Suppressor macrophage treated with lipopolysaccharide for 4 hours (primary cell): ENCODE measurements around the gene TFIP11.
"Not testable (repeated sequence)": the region's sequence is repeated elsewhere in the genome, so short reads cannot be mapped to it uniquely, and the experiment has no call there.

Experiments used
- DNase-seq: peaks from one replicate; pipeline ENCODE4 v3.0.0-alpha.2; 2020

TFIP11 gene

DNA sequence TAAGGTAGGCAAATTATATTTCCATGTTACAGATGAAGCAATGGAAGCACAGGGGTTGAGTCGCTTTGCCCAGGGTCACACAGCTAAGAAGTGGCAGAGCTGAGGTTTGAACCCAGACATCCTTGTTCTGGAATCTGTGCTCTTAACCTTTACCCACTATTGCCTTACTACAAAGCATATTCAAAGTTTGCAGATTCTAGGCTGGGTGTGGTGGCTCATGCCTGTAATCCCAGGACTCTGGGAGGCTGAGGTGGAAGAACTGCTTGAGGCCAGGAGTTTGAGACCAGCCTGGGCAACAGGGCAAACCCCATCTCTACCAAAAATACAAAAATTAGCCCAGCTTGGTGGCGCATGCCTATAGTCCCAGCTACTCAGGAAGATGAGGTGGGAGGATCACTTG is 27.8 kb upstream of the TFIP11 start:
- DNase-seq, result no peak

DNA sequence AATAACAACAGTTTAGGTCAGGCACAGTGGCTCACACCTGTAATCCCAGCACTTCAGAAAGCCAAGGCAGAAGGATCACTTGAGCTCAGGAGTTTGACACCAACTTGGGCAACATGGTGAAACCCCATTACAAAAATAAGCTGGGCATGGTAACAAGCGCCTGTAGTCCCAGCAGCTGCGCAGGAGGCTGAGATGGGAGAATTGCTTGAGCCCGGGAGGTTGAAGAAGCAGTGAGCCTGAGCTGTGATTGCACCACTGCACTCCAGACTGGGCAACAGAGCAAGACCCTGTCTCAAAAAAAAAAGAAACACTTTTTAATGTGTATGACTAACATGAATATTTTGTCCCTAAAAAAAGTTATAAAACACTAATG is 24.5 kb upstream of the TFIP11 start:
- no peak for DNase-seq

DNA sequence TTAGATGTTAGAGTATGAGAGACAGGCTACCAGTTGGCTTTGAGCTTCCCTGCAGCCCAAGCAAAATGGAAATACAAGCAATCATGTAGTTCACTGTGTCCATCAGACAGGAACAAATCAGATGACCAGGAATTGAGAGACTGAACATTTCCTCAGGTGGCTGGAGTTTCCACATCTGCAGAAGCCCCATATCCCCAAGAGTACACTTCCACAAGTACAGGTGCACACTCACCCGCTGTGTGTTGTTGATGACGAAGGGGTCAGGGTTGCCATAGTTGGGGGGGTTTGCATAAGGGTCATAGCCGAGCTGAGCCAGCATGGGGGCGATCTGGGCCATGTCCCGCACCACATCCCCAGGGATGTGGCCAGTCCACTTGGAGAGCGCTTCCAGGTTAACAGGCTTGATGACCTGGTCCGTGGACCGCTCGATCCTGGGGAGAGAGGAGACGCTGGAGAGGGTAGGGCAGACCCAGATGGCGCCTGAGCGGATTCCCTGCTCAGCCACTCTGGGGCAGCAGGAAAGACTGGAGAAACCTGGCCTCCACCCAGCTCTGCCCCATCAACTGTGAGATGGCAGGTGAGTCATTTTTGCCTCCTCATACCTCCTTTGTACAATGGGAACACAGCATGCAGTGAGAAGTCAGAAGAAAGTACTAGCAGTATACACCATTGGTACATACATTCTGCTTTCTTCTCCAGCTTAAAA is 23.9 kb upstream of the TFIP11 start:
- no peak for DNase-seq

DNA sequence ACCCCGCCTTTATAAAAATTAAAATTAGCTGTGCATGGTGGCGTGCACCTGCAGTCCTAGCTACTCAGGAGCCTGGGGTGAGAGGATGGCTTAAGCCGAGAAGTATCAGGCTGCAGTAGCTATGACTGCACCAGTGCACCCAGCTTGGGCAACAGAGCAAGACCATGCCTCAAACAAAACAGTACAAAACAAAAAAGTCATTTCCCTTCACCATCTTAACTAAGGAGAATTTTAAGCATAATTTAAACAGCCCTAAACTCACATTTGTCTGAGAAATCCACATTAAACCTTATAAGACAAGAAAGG is 23.3 kb upstream of the TFIP11 start:
- no peak for DNase-seq

DNA sequence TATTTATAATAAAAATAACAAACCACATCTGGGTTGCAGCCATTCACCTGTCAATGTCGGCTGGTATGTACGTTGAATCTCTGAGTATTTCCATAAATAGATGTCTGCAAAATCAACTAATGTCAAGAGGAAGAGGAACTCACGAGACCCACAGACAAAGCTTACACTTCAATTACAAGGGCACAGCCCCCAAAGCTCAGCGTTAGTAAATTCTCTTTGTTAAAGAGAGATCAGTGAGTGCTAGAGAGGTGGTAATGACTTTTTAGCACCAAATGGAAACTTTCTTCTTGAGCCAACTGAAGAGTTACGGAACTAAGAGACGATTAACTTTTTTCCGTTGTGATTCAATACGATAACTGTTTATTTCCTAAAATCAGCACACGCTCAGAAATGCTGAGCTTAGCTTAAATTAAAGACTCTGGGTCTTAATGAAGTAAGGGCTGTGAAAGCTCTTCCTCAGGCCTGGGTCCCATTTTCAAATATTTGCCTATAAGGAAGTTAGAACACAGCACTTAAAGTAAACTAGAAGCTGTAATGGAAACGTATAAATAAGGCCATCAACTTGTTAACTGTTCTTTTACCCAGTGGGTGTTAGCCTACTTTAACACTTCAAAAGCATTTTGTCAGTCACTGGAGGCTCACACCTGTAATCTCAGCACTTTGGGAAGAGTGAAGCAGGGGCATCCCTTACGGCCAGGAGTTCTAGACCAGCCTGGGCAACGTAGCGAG is 22.8 kb upstream of the TFIP11 start:
- no peak for DNase-seq

DNA sequence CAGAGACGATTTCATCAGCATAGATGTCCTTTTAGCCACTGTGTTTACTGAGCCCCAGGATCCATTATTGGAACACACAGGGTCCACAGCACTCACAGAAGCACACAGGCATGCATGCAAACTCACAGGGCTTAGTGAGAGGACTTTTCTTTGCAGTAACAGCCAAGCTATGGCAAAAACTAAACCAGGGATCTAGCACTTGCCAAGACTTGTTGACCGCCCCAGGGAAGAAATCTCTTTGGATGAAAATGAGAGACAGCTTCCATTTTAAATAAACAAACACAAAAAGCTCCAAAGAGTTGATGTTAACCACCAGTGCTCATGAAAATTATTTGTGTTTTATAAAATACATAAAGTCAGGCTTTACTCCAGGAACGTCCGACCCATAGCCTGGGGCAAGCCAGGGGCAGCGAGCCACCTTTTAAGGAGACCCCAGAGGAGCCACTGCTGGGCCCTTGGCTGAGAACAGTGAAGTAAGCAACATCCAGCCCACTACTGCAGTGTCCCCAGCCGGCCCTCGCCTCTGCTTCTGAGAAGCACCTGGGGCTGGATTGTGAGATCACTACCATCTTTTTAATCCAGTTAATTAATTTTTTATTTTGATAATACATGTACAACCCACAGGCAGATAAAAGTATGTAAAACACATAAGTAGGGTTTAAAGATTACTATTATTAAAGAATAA is 22.0 kb upstream of the TFIP11 start:
- DNase-seq, result no peak

DNA sequence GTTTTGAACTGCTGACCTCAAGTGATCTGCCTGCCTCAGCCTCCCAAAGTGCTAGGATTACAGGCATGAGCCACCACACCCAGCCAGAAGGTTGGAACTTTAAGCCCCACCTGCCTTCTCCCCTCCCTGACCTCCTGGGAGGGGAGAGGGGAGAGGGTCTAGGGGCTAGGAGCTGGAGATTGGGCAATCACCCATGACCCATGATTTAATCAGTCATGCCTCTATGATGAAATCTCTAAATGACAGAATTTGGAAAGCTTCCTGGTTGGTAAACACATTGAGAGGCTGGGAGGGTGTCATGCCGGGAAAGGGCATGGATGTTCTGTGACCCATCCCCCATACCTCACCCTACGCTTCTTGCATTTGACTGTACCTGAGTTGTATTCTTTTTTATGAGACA is 17.1 kb upstream of the TFIP11 start:
- peak; percentile 75 for DNase-seq

DNA sequence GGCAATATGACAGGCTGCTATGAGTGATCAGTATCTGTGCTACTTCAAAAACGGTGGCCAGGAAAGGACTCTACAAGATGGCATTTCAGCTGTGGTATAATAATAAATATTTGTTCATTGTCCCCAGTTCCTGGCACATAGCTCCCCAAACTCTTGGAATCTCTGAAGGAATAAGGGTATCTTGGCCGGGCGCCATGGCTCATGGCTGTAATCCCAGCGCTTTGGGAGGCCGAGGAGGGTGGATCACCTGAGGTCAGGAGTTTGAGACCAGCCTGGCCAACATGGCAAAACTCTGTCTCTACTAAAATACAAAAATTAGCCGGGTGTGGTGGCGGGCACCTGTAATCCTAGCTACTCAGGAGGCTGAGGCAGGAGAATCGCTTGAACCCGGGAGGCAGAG is 16.2 kb upstream of the TFIP11 start:
- DNase-seq, result not testable (repeated sequence)

DNA sequence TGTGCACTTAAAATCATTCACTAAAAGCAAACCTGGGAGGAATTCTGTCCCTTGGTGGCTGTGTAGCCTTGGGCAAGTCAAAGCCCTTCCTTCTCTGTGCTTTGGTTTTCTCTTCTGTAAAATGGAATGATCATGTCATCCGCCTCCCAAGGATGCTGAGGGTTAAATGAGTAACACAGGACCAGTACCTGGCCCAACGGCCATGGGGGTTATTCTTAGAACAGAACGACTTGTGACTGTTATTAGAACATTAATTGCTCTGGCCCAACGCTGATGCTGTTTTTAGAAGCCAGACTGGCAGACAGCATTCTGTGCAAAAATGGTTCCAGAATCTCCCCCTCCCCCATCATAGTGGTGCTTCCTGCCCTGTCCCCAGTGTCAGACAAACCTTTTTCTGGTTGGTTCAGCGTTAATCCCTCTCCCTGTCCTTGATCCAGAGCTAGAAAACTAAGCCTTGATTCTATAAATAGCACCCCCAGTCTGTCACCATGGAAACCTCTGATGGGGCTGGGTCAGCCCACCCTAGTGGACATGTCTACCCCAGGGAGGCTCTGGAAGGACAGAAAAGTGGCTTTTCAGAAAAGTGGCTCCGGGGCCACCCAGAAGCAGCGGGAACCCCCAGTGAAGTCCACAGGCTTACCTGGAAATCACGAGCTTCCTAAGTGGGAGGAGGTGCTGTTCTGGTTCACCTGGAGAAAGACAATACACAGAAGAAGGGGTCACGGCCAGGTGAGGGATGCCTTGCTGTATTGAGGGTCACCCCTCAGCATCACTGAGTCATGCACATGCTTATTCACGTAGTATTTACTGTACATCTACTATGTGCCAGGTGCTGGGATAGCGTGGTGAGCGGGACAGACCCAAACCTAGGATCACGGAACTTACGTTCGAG is 15.5 kb upstream of the TFIP11 start:
- DNase-seq, result no peak

DNA sequence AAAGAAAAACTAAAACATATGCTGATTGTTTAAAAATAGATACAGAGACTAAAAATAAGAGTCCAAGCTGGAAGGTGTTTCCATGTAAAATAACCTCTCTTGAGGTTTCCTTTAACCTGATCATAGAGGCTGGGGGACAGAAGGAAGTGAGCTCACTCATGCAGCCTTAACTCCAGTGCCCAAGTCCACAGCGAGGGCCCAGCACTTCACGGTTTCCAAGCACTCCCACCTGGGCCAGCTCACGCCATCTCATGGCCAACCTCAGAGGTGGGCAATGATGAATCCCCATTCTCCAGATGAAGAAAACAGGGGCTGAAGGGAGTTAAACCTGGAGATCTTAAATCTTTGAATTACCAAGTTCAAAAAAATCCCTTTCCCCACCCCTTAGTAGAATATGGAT is 14.9 kb upstream of the TFIP11 start:
- DNase-seq, result no peak

DNA sequence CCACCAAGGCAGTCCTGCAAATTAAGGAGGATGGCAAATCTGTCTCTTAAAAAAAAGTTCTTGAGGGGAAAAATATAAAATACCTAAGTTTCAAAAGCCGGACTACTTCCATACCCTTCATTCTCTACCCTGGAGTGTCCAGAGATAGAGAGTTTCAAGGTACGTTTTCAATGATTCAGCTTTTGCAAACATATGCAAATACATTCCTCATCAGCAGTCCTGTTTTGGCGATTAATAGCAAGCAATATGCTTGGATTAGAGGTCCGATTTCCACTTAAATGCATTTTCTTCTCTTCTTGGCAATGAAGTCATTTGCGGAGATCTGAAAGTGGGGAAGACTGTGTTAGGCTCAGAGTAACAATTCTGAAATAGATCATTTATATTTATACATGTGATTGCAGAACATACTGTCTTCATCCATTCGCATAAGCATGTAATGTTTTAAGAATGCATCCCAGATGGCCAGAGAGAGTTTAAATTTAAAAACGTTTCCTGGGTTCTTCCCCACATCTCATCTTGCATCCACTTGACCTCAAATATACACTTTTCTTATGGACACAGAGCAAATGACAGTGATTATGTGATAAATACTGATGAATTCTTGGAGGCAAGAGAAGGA is 13.8 kb upstream of the TFIP11 start:
- DNase-seq, result no peak

DNA sequence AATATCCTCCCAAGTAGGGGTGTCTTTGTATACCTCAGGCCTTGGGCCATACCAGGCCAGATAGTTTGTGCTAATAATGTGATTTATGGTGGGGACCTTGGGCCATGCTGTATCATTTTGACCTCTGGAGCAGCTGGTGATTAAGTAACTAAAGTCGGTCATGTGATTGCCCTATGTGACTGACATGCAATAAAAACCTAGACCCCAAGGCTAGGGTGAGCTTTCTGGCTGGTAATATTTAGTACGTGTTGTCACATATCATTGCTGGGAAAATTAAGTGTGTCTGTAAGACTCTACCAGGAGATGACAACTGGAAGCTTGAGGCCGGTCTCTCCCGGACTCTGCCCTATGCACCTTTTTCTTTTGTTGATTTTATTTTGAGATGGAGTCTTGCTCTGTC is 12.6 kb upstream of the TFIP11 start:
- DNase-seq, result no peak

DNA sequence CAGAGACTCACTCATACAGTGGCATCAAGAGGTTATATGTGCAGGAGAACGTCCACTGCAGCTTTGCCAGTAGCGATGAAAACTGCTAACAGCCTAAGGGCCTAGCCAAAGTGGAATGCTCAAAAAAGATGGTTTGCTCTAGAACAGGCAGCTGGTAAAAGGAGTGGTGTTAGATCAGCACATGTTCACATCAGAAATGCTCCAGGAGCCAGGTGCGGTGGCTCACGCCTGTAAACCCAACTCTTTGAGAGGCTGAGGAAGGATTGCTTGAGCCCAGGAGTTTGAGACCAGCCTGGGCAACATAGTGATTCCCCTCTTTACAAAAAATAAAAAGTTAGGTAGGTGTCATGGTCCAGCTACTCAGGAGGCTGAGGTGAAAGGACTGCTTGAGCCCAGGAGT is 10.3 kb upstream of the TFIP11 start:
- DNase-seq, result no peak

DNA sequence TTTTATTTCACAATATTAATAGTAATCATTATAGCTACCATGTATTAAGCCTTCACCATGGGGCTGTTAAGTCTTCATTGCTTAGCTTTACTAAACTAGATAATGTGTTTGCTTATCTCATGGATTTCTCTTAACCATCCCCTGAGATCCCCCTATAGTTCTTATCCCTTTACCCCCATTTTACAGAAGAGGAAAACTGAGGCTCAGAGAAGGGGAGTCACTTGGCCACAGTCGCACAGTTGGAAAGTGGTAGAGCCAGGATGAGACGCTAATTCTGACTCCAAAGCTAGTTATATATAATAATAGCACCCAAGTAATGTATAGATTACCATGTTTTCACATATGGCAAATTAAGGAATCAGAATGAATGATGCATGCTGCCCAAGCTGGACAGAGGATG is 9.7 kb upstream of the TFIP11 start:
- no peak for DNase-seq

DNA sequence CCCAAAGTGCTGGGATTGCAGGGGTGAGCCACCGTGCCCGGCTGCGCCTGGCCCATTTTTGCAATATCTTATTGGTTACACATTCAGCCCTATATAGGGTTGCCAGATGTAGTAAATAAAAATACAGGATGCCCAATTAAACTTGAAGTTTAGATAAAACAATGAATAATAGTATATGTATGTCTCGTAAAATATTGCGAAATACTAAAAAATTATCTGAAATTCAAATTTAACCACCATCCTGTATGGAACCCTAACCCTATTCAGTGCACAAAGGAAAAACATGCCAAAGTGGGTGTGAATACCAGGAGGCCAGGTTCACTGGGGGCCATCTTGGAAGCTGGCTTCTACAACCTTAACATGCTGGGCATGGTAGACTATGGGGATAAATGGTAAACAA is 5.2 kb upstream of the TFIP11 start:
- no peak for DNase-seq

DNA sequence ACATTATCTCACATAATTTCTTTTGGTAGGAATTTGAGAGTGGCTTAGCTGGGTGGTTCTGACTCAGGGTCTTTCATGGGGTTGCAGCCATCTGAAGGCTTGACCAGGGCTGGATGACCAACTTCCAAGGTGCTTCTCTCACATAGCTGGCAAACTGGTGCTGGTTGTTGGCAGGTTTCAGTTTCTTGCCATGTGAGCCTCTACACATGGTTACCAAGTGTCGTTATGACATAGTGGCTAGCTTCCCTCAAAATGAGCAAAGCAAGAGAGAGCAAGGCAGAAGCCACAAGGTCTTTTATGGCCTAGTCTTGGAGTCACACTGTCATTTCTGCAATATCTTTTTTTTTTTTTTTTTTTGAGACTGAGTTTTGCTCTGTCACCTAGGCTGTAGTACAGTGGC is 4.2 kb upstream of the TFIP11 start:
- DNase-seq, result no peak

DNA sequence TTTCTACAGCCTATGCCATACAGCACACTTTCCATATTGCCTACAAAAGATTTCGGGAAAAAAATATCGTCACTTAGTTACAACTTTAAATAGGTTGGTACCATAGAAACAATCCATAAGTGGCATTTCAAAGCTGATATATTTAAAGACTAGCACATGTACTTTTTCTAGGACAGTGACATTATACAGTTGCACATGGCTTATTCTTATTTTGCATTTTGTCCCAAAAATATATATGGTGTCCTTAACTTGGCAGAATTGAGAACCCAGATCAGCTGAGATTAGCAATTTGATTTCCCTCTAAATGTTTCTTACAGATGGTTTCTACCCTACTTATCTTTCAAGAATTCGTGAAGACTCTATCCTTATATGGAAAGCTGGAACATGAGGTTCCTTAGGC is 3.7 kb upstream of the TFIP11 start:
- DNase-seq, result no peak

DNA sequence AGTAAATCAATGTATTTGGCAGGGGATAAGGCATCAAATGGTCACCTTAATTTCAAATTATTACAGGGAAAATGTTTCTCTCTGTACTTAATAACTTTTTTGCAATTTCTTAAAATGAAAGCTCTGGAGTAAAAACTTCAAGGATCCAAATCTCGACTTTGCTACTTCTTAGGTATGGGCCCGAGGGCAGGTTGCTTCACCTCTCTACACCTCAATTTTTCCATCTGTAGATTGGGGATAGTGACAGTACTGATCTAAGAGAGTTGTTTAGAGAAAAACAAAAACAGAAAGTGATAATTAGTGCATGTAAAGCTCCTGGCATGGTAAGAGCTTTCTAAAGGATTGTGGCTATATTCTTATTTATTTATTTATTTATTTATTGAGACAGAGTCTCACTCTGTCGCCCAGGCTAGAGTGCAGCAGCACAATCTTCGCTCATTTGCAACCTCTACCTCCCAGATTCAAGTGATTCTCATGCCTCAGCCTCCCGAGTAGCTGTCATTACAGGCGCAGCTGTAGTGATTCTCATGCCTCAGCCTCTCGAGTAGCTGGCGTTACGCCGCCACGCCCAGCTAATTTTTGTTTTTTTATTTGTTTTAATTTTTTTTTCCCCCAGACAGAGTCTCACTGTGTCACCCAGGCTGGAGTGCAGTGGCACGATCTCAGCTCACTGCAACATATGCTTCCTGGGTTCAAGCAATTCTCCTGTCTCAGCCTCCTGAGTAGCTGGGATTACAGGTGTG is 2.3 kb upstream of the TFIP11 start:
- no peak for DNase-seq

DNA sequence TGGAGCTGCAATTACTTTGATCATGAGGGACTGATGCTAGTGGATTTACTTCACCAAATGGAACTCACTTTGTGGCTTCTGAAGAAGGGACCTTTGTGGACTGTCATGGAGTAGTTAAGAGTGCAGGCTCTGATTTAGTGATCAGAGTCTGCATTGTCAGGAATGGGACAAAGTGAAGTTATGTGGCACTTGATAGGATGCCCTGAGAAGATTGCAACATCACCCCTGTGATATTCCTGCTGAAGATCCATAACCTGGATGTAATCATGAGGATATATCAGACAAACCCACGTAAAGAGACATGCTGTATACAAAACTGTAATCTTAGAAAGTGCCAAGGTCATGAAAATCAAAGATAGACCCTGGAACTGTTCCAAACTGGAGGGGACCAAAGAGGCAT is 1.6 kb upstream of the TFIP11 start:
- no peak for DNase-seq

DNA sequence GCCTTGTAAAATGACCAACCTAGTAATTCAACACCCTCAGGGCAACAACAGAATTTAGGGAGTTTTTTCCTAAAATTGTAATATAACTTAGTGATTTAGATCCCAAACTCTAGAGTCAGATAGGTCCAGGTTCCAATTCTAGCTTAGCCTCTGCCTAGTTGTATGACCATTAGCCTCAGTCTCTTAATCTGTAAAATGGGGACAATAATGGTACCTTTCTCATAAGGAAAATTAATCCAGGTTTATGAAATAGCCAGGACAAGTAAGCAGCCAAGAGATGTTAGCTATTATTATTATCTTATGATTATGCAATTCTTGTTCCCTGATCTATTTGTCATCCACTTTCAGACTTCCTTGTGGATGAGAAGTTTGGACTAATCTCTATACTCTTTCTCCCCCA is 4.1 kb downstream of the TFIP11 start:
- DNase-seq, result no peak

DNA sequence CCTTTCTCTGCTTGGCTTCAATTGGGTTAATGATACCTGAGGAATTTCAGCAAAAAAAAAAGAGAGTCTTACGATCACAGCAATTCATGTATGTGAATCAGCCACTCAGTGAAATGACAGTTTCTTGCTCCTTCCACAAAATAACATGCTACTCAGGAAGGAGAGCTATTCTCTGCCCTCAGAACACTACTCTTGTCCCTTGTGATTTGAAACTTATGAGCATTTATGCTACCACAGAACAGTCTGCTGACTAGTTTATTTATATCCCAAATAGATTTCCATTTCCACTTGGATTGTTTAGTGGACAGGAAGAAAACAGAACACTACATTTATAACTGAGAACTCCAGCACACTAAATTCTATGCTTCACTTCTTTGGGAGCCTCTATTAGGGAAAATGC is 8.5 kb downstream of the TFIP11 start:
- DNase-seq, result no peak
